ENCODE results near the gene LRRFIP1.

The LRRFIP1 gene

DNA sequence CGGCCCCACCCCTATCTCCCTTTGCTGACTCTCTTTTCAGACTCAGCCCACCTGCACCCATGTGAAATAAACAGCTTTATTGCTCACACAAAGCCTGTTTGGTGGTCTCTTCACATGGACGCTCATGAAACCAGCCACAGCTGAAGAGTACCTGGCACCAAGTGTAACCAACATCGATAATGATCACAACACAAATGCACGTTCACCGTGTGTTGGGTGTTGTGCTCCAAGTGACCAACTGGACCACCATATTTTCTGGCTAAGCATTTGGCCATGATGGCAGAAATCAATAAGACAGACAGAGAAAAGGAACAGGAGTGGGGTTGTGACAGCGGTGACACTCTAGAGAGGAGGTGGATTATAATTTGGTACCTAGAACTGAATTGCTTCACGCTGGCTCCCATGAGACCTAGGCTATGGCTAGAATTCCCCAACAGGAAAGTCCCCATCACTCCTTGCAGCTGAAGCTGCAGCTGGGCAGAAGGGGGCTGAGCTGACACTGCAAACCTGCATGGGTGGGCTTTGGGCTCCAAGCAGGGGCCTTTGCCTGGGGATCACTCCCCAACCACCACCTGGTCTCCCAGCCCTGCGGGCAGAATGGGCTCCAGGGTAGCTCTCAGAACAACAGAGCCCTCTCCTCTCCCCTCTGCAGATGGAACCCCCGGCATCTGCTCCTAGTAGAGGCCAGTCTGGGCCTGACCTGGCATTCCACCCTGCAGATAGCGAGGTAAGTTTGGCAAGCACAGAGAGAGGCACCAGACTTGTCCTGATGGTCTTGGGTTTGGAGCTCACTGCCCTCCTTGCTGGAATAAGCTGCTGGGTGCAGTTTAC is 14.6 kb upstream of the LRRFIP1 start:
- H4K20me1 ChIP-seq = no peaks in the 10 kb centered on the region
- H3K4me2 ChIP-seq = peak overlapping the region; percentile 85 to 96 (median 92)
- no peaks in the 10 kb centered on the region for H3K36me3 ChIP-seq
- peak overlapping the region in 2 of 10 experiments; percentile 16 to 17; a peak in 1 of 20 replicates for H3K4me3 ChIP-seq
- H3K9ac ChIP-seq = peak overlapping the region in 3 of 11 experiments; percentile 25 to 54 (median 47); a peak in 3 of 22 replicates
- H3K4me1 ChIP-seq = peaks cover 52 to 56% (median 54%) of the 10 kb centered on the region in 10 experiments
- H3K27ac ChIP-seq = peak overlapping the region in 8 of 11 experiments; percentile 71 to 82 (median 80); a peak in 16 of 22 replicates
- H3K27me3 ChIP-seq = no peaks in the 10 kb centered on the region
- H3K9me3 ChIP-seq (replicated peaks in 1 of 11) = peaks cover 0 to 6% (median 3%) of the 10 kb centered on the region in 11 experiments; a peak in 14 of 22 replicates
- no peak for TF ChIP-seq Cebpa-rat (IDR thresholded peaks at IDR 0.05)

GRCh38 chr2:237613679-237614078 is 13.7 kb upstream of the LRRFIP1 start:
- H3K9me3 ChIP-seq (replicated peaks in 1 of 11) = 0 out of 22 replicates have a peak, but pooled peaks cover 0 to 3% (median 0%) of the 10 kb centered on the region in 11 experiments
- H4K20me1 ChIP-seq = no peaks in the 10 kb centered on the region
- no peak for TF ChIP-seq Cebpa-rat (IDR thresholded peaks at IDR 0.05)
- no peaks in the 10 kb centered on the region for H3K36me3 ChIP-seq
- H3K4me1 ChIP-seq = peaks cover 54 to 65% (median 64%) of the 10 kb centered on the region in 10 experiments
- peak overlapping the region; percentile 85 to 96 (median 92) for H3K4me2 ChIP-seq
- peak overlapping the region in 6 of 10 experiments; percentile 11 to 34 (median 26); a peak in 8 of 20 replicates for H3K4me3 ChIP-seq
- peak overlapping the region in 9 of 11 experiments; percentile 45 to 82 (median 80); a peak in 18 of 22 replicates for H3K27ac ChIP-seq
- peak overlapping the region in 7 of 11 experiments; percentile 25 to 54 (median 36); a peak in 11 of 22 replicates for H3K9ac ChIP-seq
- no peaks in the 10 kb centered on the region for H3K27me3 ChIP-seq

DNA sequence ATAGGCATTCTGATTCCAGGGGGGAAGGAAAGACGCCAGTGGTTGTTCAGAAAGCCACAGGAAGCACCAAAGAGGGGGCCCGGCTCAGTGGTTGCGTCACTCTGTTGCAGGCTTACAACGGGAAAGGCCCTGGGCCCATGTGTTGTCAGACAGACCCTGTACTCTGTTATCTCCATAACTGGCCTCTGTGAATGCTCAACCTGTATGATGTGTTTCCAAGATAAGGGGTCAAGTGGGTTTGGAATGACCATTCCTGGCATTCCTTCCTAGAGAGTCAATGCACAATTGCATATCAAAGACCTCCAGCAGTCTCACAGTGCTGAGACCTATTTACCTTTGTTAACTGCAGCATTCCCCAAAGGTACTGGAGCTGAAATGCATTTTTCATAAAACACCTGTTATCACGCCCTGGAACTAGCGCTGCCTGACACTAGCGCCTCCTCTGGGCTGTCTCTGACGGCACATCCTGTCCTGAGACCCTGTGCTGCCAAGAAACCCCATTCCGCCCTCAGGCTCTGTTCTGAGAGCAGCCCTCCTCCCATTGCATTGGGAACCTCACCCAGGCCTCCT is 13.2 kb upstream of the LRRFIP1 start:
- H3K9me3 ChIP-seq (replicated peaks in 1 of 11) = no peaks in the 10 kb centered on the region
- H3K4me3 ChIP-seq = peak overlapping the region in 6 of 10 experiments; percentile 11 to 34 (median 26); a peak in 10 of 20 replicates
- TF ChIP-seq Cebpa-rat (IDR thresholded peaks at IDR 0.05) = peak in 9 of 11 experiments; percentile 68 to 94 (median 86); a peak in 16 of 22 replicates
- H4K20me1 ChIP-seq = no peaks in the 10 kb centered on the region
- H3K9ac ChIP-seq = peak overlapping the region in 8 of 11 experiments; percentile 3 to 63 (median 35); a peak in 10 of 22 replicates
- H3K36me3 ChIP-seq = no peaks in the 10 kb centered on the region
- H3K4me1 ChIP-seq = peaks cover 54 to 70% (median 69%) of the 10 kb centered on the region in 10 experiments
- H3K4me2 ChIP-seq = peak overlapping the region; percentile 85 to 96 (median 92)
- peak overlapping the region in 9 of 11 experiments; percentile 45 to 82 (median 80); a peak in 18 of 22 replicates for H3K27ac ChIP-seq
- H3K27me3 ChIP-seq = no peaks in the 10 kb centered on the region

DNA sequence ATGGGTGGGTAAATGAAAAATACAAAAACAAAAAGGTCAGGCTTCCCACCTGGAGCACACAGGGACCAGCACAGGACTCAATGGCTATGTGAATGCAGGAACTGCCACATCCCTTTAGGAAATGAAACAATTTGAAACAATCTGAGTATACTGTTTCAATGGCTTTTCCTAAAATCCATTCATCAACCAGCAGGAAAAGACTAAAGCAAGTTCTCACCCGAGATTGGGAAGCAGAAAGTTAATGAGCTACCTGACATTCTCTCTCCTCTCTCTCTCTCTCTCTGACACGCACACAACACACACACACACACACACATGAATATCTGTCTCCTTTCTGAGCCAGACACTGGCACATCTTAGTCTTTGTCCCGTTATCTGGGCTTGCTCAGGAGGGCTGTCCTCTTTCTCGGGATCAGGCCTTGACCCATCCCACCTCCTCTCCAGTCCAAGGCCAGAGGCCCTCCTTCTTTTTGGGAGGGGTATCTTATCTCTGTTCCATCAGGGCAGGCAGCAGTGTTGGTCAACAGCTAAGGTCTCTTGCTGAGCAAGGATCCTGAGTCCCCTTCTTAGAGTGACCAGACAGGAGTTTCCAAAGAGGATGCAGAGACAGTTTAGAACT is 11.6 kb upstream of the LRRFIP1 start:
- no peaks in the 10 kb centered on the region for H3K36me3 ChIP-seq
- H3K4me1 ChIP-seq = peaks cover 54 to 74% (median 70%) of the 10 kb centered on the region in 10 experiments
- peak overlapping the region in 10 of 11 experiments; percentile 60 to 82 (median 80); a peak in 20 of 22 replicates for H3K27ac ChIP-seq
- H3K4me2 ChIP-seq = peak overlapping the region; percentile 85 to 96 (median 92)
- peak overlapping the region in 9 of 11 experiments; percentile 58 to 70 (median 65); a peak in 16 of 22 replicates for H3K9ac ChIP-seq
- peak overlapping the region in 4 of 10 experiments; percentile 35 to 50 (median 46); a peak in 6 of 20 replicates for H3K4me3 ChIP-seq
- no peaks in the 10 kb centered on the region for H3K9me3 ChIP-seq (replicated peaks in 1 of 11)
- no peaks in the 10 kb centered on the region for H4K20me1 ChIP-seq
- no peaks in the 10 kb centered on the region for H3K27me3 ChIP-seq
- no peak for TF ChIP-seq Cebpa-rat (IDR thresholded peaks at IDR 0.05)

GRCh38 chr2:237616373-237616733 is 11.0 kb upstream of the LRRFIP1 start:
- Histone ChIP-seq H3K4me2 (peak overlapping the region; percentile 85 to 96 (median 92)), H3K4me3 (peak overlapping the region in 7 of 10 experiments; percentile 1 to 53 (median 41); a peak in 12 of 20 replicates), H4K20me1 (no peaks in the 10 kb centered on the region), H3K27ac (peak overlapping the region; percentile 47 to 82 (median 79); a peak in 21 of 22 replicates), H3K4me1 (peaks cover 54 to 75% (median 70%) of the 10 kb centered on the region in 10 experiments), H3K9ac (peak overlapping the region in 10 of 11 experiments; percentile 33 to 70 (median 64); a peak in 18 of 22 replicates), H3K27me3 (no peaks in the 10 kb centered on the region), H3K9me3 (replicated peaks in 1 of 11) (no peaks in the 10 kb centered on the region), H3K36me3 (no peaks in the 10 kb centered on the region)
- no peak for TF ChIP-seq Cebpa-rat (IDR thresholded peaks at IDR 0.05)

- no peaks in the 10 kb centered on the region for H4K20me1 ChIP-seq
Observed at GRCh38 chr2:237616734-237617586, 10.4 kb upstream of the LRRFIP1 start.

GRCh38 chr2:237617587-237617982 is 9.8 kb upstream of the LRRFIP1 start:
- peak overlapping the region in 10 of 11 experiments; percentile 60 to 82 (median 80); a peak in 20 of 22 replicates for H3K27ac ChIP-seq
- TF ChIP-seq Cebpa-rat (IDR thresholded peaks at IDR 0.05) = no peak
- peak overlapping the region in 10 of 11 experiments; percentile 33 to 70 (median 64); a peak in 18 of 22 replicates for H3K9ac ChIP-seq
- peaks cover 54 to 84% (median 75%) of the 10 kb centered on the region in 10 experiments for H3K4me1 ChIP-seq
- peak overlapping the region in 8 of 10 experiments; percentile 41 to 59 (median 50); a peak in 17 of 20 replicates for H3K4me3 ChIP-seq
- no peaks in the 10 kb centered on the region for H3K9me3 ChIP-seq (replicated peaks in 1 of 11)
- peak overlapping the region; percentile 85 to 96 (median 92) for H3K4me2 ChIP-seq
- H4K20me1 ChIP-seq = no peaks in the 10 kb centered on the region
- H3K36me3 ChIP-seq = no peaks in the 10 kb centered on the region
- H3K27me3 ChIP-seq = no peaks in the 10 kb centered on the region

More at GRCh38 chr2:237616734-237617586, 10.4 kb upstream of the LRRFIP1 start:
- H3K27ac ChIP-seq = peak overlapping the region; percentile 47 to 82 (median 79); a peak in 21 of 22 replicates
- peak overlapping the region in 10 of 11 experiments; percentile 33 to 70 (median 64); a peak in 19 of 22 replicates for H3K9ac ChIP-seq
- H3K36me3 ChIP-seq = no peaks in the 10 kb centered on the region
- H3K4me3 ChIP-seq = peak overlapping the region in 8 of 10 experiments; percentile 41 to 59 (median 50); a peak in 17 of 20 replicates
- no peaks in the 10 kb centered on the region for H3K27me3 ChIP-seq
- H3K4me1 ChIP-seq = peaks cover 54 to 81% (median 73%) of the 10 kb centered on the region in 10 experiments
- TF ChIP-seq Cebpa-rat (IDR thresholded peaks at IDR 0.05) = no peak
- peak overlapping the region; percentile 85 to 96 (median 92) for H3K4me2 ChIP-seq
- H3K9me3 ChIP-seq (replicated peaks in 1 of 11) = no peaks in the 10 kb centered on the region

Data from BLaER1 treated with 17β-estradiol and CSF1 and Interleukin-3, amounts not matched to agents 10 nM and 100 nM (cell line).